GM23338 (cell line): ENCODE results near the gene COL21A1. TPM values are rescaled to one million over a fixed set of nuclear protein-coding genes. Genes with fewer than 3 reads are reported as not detected.

Experiments
- ATAC-seq: fragments of 200-7000 bp; cut with Tn5 transposase; 3 replicates; pipeline ENCODE4 v1.9.1; 2020
- DNase-seq: peaks from one replicate; pipeline ENCODE4 v3.0.0-alpha.2; 2015; ENCODE audit warnings: low spot score
- H2AFZ ChIP-seq: fragments of 200-600 bp; sonication (generic); 2 replicates; pipeline ENCODE4 v1.8.0; 2016; ENCODE audit warnings: antibody characterized with exemption, mild to moderate bottlenecking, moderate library complexity
- H3F3A ChIP-seq: fragments of 200-600 bp; sonication (generic); replicated peaks from 2 replicates; pipeline ENCODE4 v1.8.0; 2017; ENCODE audit warnings: antibody characterized with exemption, mixed run types, low read depth
- H3K27ac ChIP-seq: fragments of 200-600 bp; sonication (generic); 2 replicates; pipeline ENCODE4 v1.6.1; 2016; ENCODE audit warnings: low read depth
- H3K27me3 ChIP-seq: fragments of 200-600 bp; sonication (generic); 2 replicates; pipeline ENCODE4 v1.8.0; 2016; ENCODE audit warnings: mild to moderate bottlenecking, mixed run types, moderate library complexity; ENCODE audit not compliant: insufficient read depth
- H3K36me3 ChIP-seq: fragments of 200-600 bp; sonication (generic); 2 replicates; pipeline ENCODE4 v1.8.0; 2016; ENCODE audit warnings: mild to moderate bottlenecking; ENCODE audit not compliant: insufficient read depth
- H3K4me1 ChIP-seq: fragments of 200-600 bp; sonication (generic); 2 replicates; pipeline ENCODE4 v1.8.0; 2016; ENCODE audit warnings: mild to moderate bottlenecking, moderate library complexity; ENCODE audit not compliant: insufficient read depth
- H3K4me2 ChIP-seq: fragments of 200-600 bp; sonication (generic); 2 replicates; pipeline ENCODE4 v1.7.1; 2017; ENCODE audit warnings: mixed run types
- H3K4me3 ChIP-seq: fragments of 200-600 bp; sonication (generic); 2 replicates; pipeline ENCODE4 v1.6.1; 2016; ENCODE audit warnings: mixed run types
- H3K79me2 ChIP-seq: fragments of 200-600 bp; sonication (generic); replicated peaks from 2 replicates; pipeline ENCODE4 v1.8.0; 2017; ENCODE audit warnings: mild to moderate bottlenecking; ENCODE audit not compliant: insufficient read depth
- H3K9me2 ChIP-seq: fragments of 200-600 bp; sonication (generic); 2 replicates; pipeline ENCODE4 v1.8.0; 2017; ENCODE audit not compliant: insufficient read depth
- H4K20me1 ChIP-seq: fragments of 200-600 bp; sonication (generic); replicated peaks from 2 replicates; pipeline ENCODE4 v1.8.0; 2017; ENCODE audit warnings: mild to moderate bottlenecking; ENCODE audit not compliant: insufficient read depth
- H3K27ac Mint-ChIP-seq: 2 replicates; pipeline ENCODE4 v1.8.0; 2020; ENCODE audit warnings: inconsistent platforms, mild to moderate bottlenecking, moderate library complexity, mixed read lengths
- H3K27me3 Mint-ChIP-seq: 3 replicates; pipeline ENCODE4 v1.8.0; 2022; ENCODE audit warnings: low read depth, mild to moderate bottlenecking, moderate library complexity, mixed read lengths, inconsistent platforms; ENCODE audit not compliant: insufficient read depth, poor library complexity
- H3K36me3 Mint-ChIP-seq: 3 replicates; pipeline ENCODE4 v1.8.0; 2021; ENCODE audit warnings: low read depth, mild to moderate bottlenecking, inconsistent platforms, moderate library complexity, mixed read lengths
- H3K4me1 Mint-ChIP-seq: 3 replicates; pipeline ENCODE4 v1.8.0; 2020; ENCODE audit warnings: mild to moderate bottlenecking, inconsistent platforms, mixed read lengths
- H3K4me3 Mint-ChIP-seq: 3 replicates; pipeline ENCODE4 v1.8.0; 2021; ENCODE audit warnings: moderate library complexity, mild to moderate bottlenecking, inconsistent platforms, mixed read lengths
- H3K9me3 Mint-ChIP-seq: 3 replicates; pipeline ENCODE4 v1.8.0; 2020; ENCODE audit warnings: moderate library complexity, mild to moderate bottlenecking, inconsistent platforms, mixed read lengths
- CREB1 ChIP-seq: fragments of 250-450 bp; sonication (Bioruptor Pico); IDR thresholded peaks from 2 replicates; pipeline ENCODE4 v1.5.0; 2020; ENCODE audit warnings: low read depth, mild to moderate bottlenecking, moderate library complexity
- CTCF ChIP-seq, 2 experiments: fragments of 200-600 bp in 1 of 2; sonication (generic) in 1 of 2; conservative IDR thresholded peaks; 2 replicates each; pipeline versions ENCODE4 v1.5.1 to v1.6.1; 2016 to 2017; ENCODE audit warnings: antibody characterized with exemption in 2 of 2, low read depth in 2 of 2, mild to moderate bottlenecking in 2 of 2, moderate library complexity in 1 of 2
- ETS1 ChIP-seq: IDR thresholded peaks from 2 replicates; pipeline ENCODE4 v1.6.1; 2016; ENCODE audit warnings: antibody characterized with exemption
- EZH2 ChIP-seq: fragments of 200-600 bp; sonication (generic); IDR thresholded peaks from one replicate; pipeline ENCODE4 v1.8.0; 2017; ENCODE audit warnings: antibody characterized with exemption, mild to moderate bottlenecking, low read depth; ENCODE audit not compliant: unreplicated experiment
- EZH2phosphoT487 ChIP-seq: fragments of 200-600 bp; sonication (generic); IDR thresholded peaks from one replicate; pipeline ENCODE4 v1.8.1; 2018; ENCODE audit warnings: antibody characterized with exemption; ENCODE audit not compliant: unreplicated experiment
- JUNB ChIP-seq: IDR thresholded peaks from one replicate; pipeline ENCODE4 v1.6.1; 2016; ENCODE audit warnings: antibody characterized with exemption; ENCODE audit not compliant: unreplicated experiment
- NANOG ChIP-seq: IDR thresholded peaks from 2 replicates; pipeline ENCODE4 v1.6.1; 2016; ENCODE audit warnings: antibody characterized with exemption, borderline replicate concordance
- POLR2AphosphoS5 ChIP-seq: IDR thresholded peaks from 2 replicates; pipeline ENCODE4 v1.6.1; 2016; ENCODE audit warnings: antibody characterized with exemption, low read depth
- REST ChIP-seq: IDR thresholded peaks from one replicate; pipeline ENCODE4 v1.6.1; 2018; ENCODE audit warnings: antibody characterized with exemption; ENCODE audit not compliant: unreplicated experiment
- STAT1 ChIP-seq: IDR thresholded peaks from one replicate; pipeline ENCODE4 v1.6.1; 2016; ENCODE audit warnings: antibody characterized with exemption; ENCODE audit not compliant: unreplicated experiment
- ZNF114 ChIP-seq: fragments of 250-450 bp; sonication (Bioruptor Pico); IDR thresholded peaks from 2 replicates; pipeline ENCODE4 v1.5.0; 2020; ENCODE audit warnings: mild to moderate bottlenecking, moderate library complexity
- ZNF331 ChIP-seq: fragments of 250-450 bp; sonication (Bioruptor Pico); IDR thresholded peaks from 2 replicates; pipeline ENCODE4 v1.5.0; 2020; ENCODE audit warnings: low read depth, mild to moderate bottlenecking, moderate library complexity
- ZNF462 ChIP-seq: fragments of 250-450 bp; sonication (Bioruptor Pico); IDR thresholded peaks from 2 replicates; pipeline ENCODE4 v1.5.0; 2020; ENCODE audit warnings: mild to moderate bottlenecking, moderate library complexity
- polyA plus RNA-seq: library from polyadenylated mRNA; unstranded; fragments of >200 nt; fragmentation: Nextera tagmentation; extraction: Ambion mirVana; gene quantifications from 2 replicates; pipeline ENCODE4 v1.2.1, GENCODE V29; 2016
- total RNA-seq: library from RNA; depleted of rRNA; stranded (reverse); fragments of >200 nt; shearing (Covaris generic); gene quantifications from 2 replicates; pipeline ENCODE4 v1.2.3, GENCODE V29; 2014

COL21A1 gene
- total and polyA plus RNA-seq, 2 experiments from 2014 or later: 5.0 to 6.2 TPM

GRCh38 chr6:56148488-56149186, 98.7 kb downstream of the COL21A1 start:
- Mint-ChIP-seq H3K27me3 (no peaks in the 10 kb centered on the region), H3K4me1 (no peaks in the 10 kb centered on the region), H3K4me3 (no peak overlapping the region), H3K27ac (no peak overlapping the region), H3K9me3 (peaks cover 8% of the 10 kb centered on the region; the same call in 2 of the 3 replicates), H3K36me3 (peaks cover 12% of the 10 kb centered on the region)
- no peaks in the 10 kb centered on the region for H3K36me3 ChIP-seq
- DNase-seq: no peak
- no peak for TF ChIP-seq ZNF462
- TF ChIP-seq ZNF331 (CRISPR knock-in tag): no peak
- TF ChIP-seq JUNB: no peak
- TF ChIP-seq NANOG: no peak
- no peak for TF ChIP-seq STAT1
- TF ChIP-seq ETS1: no peak
- no peak for TF ChIP-seq POLR2AphosphoS5
- no peak for TF ChIP-seq EZH2
- no peak for TF ChIP-seq REST
- no peak for TF ChIP-seq CTCF (conservative IDR thresholded peaks at IDR 0.05; ENCODE audit: low read depth in 2 of 2)
- no peak for TF ChIP-seq ZNF114 (CRISPR knock-in tag)
- no peak for TF ChIP-seq EZH2phosphoT487
- TF ChIP-seq CREB1: no peak
- H2AFZ ChIP-seq: no peak overlapping the region
- H3K4me1 ChIP-seq: no peaks in the 10 kb centered on the region
- H3K79me2 ChIP-seq: no peaks in the 10 kb centered on the region
- H4K20me1 ChIP-seq: no peaks in the 10 kb centered on the region
- H3K4me2 ChIP-seq: no peak overlapping the region
- H3K27ac ChIP-seq: no peak overlapping the region
- no peaks in the 10 kb centered on the region for H3F3A ChIP-seq
- H3K4me3 ChIP-seq: no peak overlapping the region
- ATAC-seq: no peak
- H3K9me2 ChIP-seq: peaks cover 14% of the 10 kb centered on the region
- H3K27me3 ChIP-seq: no peaks in the 10 kb centered on the region
